ENCODE data around the gene LRG1. TPM values are rescaled to one million over a fixed set of nuclear protein-coding genes. Genes with fewer than 3 reads are reported as not detected.

The LRG1 gene
- total and polyA plus RNA-seq, 2 of the 13 experiments (the other 11 are each of a cell fraction or from before 2014, with no cell fraction given): 12.0 to 39.3 TPM

DNA sequence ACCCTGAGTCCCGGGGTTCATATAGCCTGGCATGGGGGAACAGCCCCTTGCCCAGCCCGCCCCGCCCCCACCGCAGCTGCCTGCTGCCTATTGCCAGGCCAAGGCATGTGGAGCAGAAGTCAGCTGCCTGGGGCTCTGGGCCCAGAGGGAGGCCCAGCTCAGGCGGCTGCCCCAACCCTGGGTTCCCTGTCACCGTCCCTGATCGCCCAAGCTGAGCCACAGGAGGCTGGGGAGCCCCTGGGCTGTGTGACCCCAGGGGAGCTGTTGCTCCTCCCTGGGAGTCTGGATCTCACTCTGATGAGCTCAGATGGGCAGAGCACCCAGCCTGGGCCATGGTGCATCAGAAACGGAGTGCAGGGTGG lies 22.9 kb downstream of the LRG1 start:
- POLR2A ChIA-PET: interaction anchor here (0.5 to 1.9 kb wide), 3 partner anchors 18 to 261 kb away, joined by 4 to 9 read pairs (median 9); partner anchors contain the start of genes LRG1 and PLIN5
- peaks cover 47% of the 10 kb centered on the region for H3K4me1 ChIP-seq (ENCODE audit: insufficient read depth, low read length)
- no peak overlapping the region for H2AFZ ChIP-seq (ENCODE audit: low read length)
- no peaks in the 10 kb centered on the region for H3K79me2 ChIP-seq (ENCODE audit: insufficient read depth, low read length)
- no peaks in the 10 kb centered on the region for H3K9me3 ChIP-seq (ENCODE audit: low read length)
- in situ Hi-C loops (cut with HindIII; ENCODE audit: extremely low pct_ligation_motif_present, low pct_unique_long_range_greater_than_20kb): no loop called here
- no peak overlapping the region for H3K4me3 ChIP-seq (replicated peaks in 1 of 3; ENCODE audit: insufficient read depth in 1 of 3, low read depth in 2 of 3, low read length in 3 of 3)
- H4K20me1 ChIP-seq (ENCODE audit: insufficient read depth, low read length): no peaks in the 10 kb centered on the region
- CTCF ChIA-PET (ENCODE audit: low intra/inter-chr PET ratio, low total read pairs): no interaction called here
- no peak for ATAC-seq
- no TSS peak for BruUV-seq (replicated peaks)
- no peak for DNase-seq (ENCODE audit: low spot score)
- H3K27ac ChIP-seq (ENCODE audit: extremely low read length, insufficient read depth, low read length): no peak overlapping the region
- no peaks in the 10 kb centered on the region for H3K36me3 ChIP-seq (replicated peaks in 1 of 2; ENCODE audit: control insufficient read depth in 1 of 2, insufficient read depth in 2 of 2, low read length in 2 of 2)
- intact Hi-C loops (cut with micrococcal nuclease; ENCODE audit: unreplicated experiment): no loop called here
- no peaks in the 10 kb centered on the region for H3K27me3 ChIP-seq (ENCODE audit: control insufficient read depth in 1 of 2, insufficient read depth in 2 of 2, low read length in 2 of 2)
- TF ChIP-seq ZNF761 (CRISPR knock-in tag; conservative IDR thresholded peaks at IDR 0.05): no peak
- TF ChIP-seq ZNF589 (CRISPR knock-in tag; conservative IDR thresholded peaks at IDR 0.05): no peak
- no peak for TF ChIP-seq CREB1 (IDR thresholded peaks at IDR 0.05)
- TF ChIP-seq CREB1 (CRISPR knock-in tag; IDR thresholded peaks at IDR 0.05): no peak
- no peak for TF ChIP-seq SUZ12 (IDR thresholded peaks at IDR 0.05; ENCODE audit: low read depth, low read length)
- TF ChIP-seq ARNT2 (CRISPR knock-in tag; IDR thresholded peaks at IDR 0.05; ENCODE audit: low read depth): no peak
- no peak for TF ChIP-seq ZNF569 (CRISPR knock-in tag; IDR thresholded peaks at IDR 0.05; ENCODE audit: borderline replicate concordance)
- TF ChIP-seq POLR2AphosphoS5 (IDR thresholded peaks at IDR 0.05; ENCODE audit: low read depth, low read length): no peak
- TF ChIP-seq ZNF451 (CRISPR knock-in tag; IDR thresholded peaks at IDR 0.05): no peak
- no peak for TF ChIP-seq TEAD2 (CRISPR knock-in tag; IDR thresholded peaks at IDR 0.05)
- H3K9ac ChIP-seq (ENCODE audit: insufficient read depth, low read depth, low read length): no peak overlapping the region
- no peak overlapping the region for H3K4me2 ChIP-seq (ENCODE audit: low read depth, low read length)
- 75% methylated on average over 2 of the region's 8 CpGs for WGBS (ENCODE audit: low lambda C conversion rate)
- no peak for FAIRE-seq

DNA sequence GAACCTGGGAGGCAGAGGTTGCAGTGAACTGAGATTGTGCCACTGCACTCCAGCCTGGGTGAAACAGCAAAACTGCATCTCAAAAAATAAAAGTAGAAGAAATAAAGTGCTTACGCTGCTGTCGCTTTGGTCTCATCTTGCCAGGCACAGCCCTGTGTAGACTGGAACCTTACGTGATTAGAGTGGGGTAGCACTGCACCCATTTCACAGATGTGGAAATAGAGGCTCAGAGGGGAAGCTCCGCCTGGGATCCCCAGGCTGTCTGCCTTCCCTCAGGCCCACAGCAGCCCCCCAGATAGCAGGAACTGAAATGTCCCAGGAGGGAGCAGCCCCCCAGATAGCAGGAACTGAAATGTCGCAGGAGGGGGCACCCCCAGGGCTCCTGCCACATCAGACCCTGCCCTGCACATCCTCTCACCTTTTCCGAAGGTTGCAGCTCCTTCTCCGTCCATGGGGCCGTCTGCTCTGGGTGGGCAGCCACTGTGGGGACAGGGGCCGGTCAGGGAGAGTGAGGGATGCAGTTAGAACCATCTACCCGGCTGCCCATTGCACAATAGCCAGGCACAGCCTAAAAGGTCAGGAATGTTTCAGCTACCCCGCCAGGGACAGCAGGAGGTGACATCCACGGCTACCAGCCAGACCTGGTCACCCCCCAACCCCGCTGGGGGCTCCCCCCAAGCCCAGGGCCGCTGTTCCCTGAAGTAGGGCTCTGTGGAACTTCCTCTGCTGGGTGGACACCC lies 23.5 kb downstream of the LRG1 start:
- H3K27ac ChIP-seq (ENCODE audit: extremely low read length, insufficient read depth, low read length): no peak overlapping the region
- WGBS (ENCODE audit: low lambda C conversion rate): 77% methylated on average over 12 of the region's 14 CpGs
- BruUV-seq (replicated peaks): no TSS peak
- no peaks in the 10 kb centered on the region for H3K36me3 ChIP-seq (replicated peaks in 1 of 2; ENCODE audit: control insufficient read depth in 1 of 2, insufficient read depth in 2 of 2, low read length in 2 of 2)
- in situ Hi-C loops (cut with HindIII; ENCODE audit: extremely low pct_ligation_motif_present, low pct_unique_long_range_greater_than_20kb) (no loop called here), intact Hi-C loops (cut with micrococcal nuclease; ENCODE audit: unreplicated experiment) (no loop called here)
- H3K4me1 ChIP-seq (ENCODE audit: insufficient read depth, low read length): peaks cover 41% of the 10 kb centered on the region
- H3K4me2 ChIP-seq (ENCODE audit: low read depth, low read length): no peak overlapping the region
- ATAC-seq: no peak
- no peak overlapping the region for H3K9ac ChIP-seq (ENCODE audit: insufficient read depth, low read depth, low read length)
- TF ChIP-seq ZNF547 (CRISPR knock-in tag; IDR thresholded peaks at IDR 0.05): no peak
- TF ChIP-seq, protein P1, sequence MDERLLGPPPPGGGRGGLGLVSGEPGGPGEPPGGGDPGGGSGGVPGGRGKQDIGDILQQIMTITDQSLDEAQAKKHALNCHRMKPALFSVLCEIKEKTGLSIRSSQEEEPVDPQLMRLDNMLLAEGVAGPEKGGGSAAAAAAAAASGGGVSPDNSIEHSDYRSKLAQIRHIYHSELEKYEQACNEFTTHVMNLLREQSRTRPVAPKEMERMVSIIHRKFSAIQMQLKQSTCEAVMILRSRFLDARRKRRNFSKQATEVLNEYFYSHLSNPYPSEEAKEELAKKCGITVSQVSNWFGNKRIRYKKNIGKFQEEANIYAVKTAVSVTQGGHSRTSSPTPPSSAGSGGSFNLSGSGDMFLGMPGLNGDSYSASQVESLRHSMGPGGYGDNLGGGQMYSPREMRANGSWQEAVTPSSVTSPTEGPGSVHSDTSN (CRISPR knock-in tag; IDR thresholded peaks at IDR 0.05): no peak
- peak; percentile 49; the same call in 1 of the 2 replicates for TF ChIP-seq ADNP (CRISPR knock-in tag; IDR thresholded peaks at IDR 0.05)
- TF ChIP-seq ZMYM3 (CRISPR knock-in tag; IDR thresholded peaks at IDR 0.05): peak; percentile 45; the same call in 1 of the 2 replicates
- no peak for TF ChIP-seq CENPT (CRISPR knock-in tag; IDR thresholded peaks at IDR 0.05; ENCODE audit: low read depth)
- TF ChIP-seq SRSF1 (optimal IDR thresholded peaks at IDR 0.05; ENCODE audit: low read depth, low read length): no peak
- 0 out of 2 replicates have a peak, but pooled peaks have one; percentile 6 for TF ChIP-seq CEBPG (CRISPR knock-in tag; IDR thresholded peaks at IDR 0.05)
- peak; percentile 84 for TF ChIP-seq CHD4 (IDR thresholded peaks at IDR 0.05; ENCODE audit: borderline replicate concordance, low read length)
- TF ChIP-seq CEBPB (IDR thresholded peaks at IDR 0.05; ENCODE audit: borderline replicate concordance, low read depth, low read length): peak; percentile 84; the same call in 1 of the 2 replicates
- peak; percentile 92 for TF ChIP-seq ZNF629 (CRISPR knock-in tag; conservative IDR thresholded peaks at IDR 0.05)
- TF ChIP-seq ZNF883 (CRISPR knock-in tag; IDR thresholded peaks at IDR 0.05; ENCODE audit: not compliant biosample characterization): no peak
- CTCF ChIA-PET (ENCODE audit: low intra/inter-chr PET ratio, low total read pairs): no interaction called here
- POLR2A ChIA-PET: interaction anchor here (0.5 kb wide), 1 partner anchor 261 kb away, joined by 4 read pairs; no protein-coding TSS in a partner anchor
- H3K27me3 ChIP-seq (ENCODE audit: control insufficient read depth in 1 of 2, insufficient read depth in 2 of 2, low read length in 2 of 2): no peaks in the 10 kb centered on the region
- no peaks in the 10 kb centered on the region for H3K79me2 ChIP-seq (ENCODE audit: insufficient read depth, low read length)
- no peak overlapping the region for H3K4me3 ChIP-seq (replicated peaks in 1 of 3; ENCODE audit: insufficient read depth in 1 of 3, low read depth in 2 of 3, low read length in 3 of 3)
- no peak for DNase-seq (ENCODE audit: low spot score)
- no peaks in the 10 kb centered on the region for H4K20me1 ChIP-seq (ENCODE audit: insufficient read depth, low read length)
- no peaks in the 10 kb centered on the region for H3K9me3 ChIP-seq (ENCODE audit: low read length)
- H2AFZ ChIP-seq (ENCODE audit: low read length): no peak overlapping the region
- FAIRE-seq: no peak
